Skeletal muscle cell (primary cell): ENCODE measurements around the gene USF1.
"Not testable (repeated sequence)": the region's sequence is repeated elsewhere in the genome, so short reads cannot be mapped to it uniquely, and the experiment has no call there.

Experiments used
- DNase-seq: peaks from one replicate; pipeline ENCODE4 v3.0.0-alpha.2; 2010; ENCODE audit warnings: low read depth
- H3K4me3 ChIP-seq: 2 replicates; pipeline ENCODE4 v1.5.1; 2011; ENCODE audit warnings: low read depth, mild to moderate bottlenecking, control low read depth, low read length, moderate library complexity

Gene USF1

GRCh38 chr1:161054232-161054631 lies 8.5 kb upstream of the USF1 start:
- DNase-seq: no peak
- no peak overlapping the region for H3K4me3 ChIP-seq

DNA sequence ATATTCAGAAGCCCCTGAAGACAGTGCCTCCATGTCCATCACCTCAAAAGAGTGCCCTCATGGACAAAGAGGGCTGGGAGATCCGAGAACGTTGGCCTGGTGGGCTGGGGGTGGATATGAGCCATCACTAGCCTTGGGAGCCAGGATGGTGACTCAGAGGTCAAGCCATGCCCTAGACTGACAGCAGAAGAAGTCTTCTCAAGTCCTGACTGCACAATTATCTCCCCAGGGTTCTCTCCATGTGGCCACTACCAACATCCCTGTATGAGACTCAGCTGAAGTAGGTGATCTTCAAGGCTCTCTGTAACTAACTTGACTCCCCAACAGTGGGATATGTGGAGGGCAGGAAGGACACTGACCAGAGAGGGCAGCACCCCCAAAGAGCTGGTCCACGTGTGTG lies 7.1 kb upstream of the USF1 start:
- DNase-seq: no peak

DNA sequence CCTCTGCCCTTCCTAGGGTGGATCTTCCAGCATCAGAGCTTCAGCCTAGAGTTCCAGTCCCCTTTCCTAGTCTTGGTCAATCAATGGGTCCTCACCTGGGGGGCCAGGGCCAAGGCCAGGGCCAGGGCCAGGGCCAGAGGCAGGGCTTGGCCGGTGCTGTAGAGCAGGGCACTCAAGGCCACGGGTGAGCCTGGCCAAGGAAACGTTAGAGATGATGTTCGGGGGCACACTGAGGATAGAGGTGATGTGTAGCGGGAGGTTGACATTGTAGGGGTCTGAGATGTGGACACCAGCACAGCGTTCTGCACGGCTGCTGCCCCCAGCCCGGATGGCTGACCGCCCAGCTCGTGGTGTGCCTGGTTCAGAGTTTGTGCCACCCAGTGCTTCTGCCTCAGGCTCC lies 5.4 kb upstream of the USF1 start:
- H3K4me3 ChIP-seq: no peak overlapping the region
- DNase-seq: no peak

More for the DNA sequence above, 7.1 kb upstream of the USF1 start:
- no peak overlapping the region for H3K4me3 ChIP-seq

GRCh38 chr1:161048949-161049722 lies 3.4 kb upstream of the USF1 start:
- no peak overlapping the region for H3K4me3 ChIP-seq
- DNase-seq: no peak

DNA sequence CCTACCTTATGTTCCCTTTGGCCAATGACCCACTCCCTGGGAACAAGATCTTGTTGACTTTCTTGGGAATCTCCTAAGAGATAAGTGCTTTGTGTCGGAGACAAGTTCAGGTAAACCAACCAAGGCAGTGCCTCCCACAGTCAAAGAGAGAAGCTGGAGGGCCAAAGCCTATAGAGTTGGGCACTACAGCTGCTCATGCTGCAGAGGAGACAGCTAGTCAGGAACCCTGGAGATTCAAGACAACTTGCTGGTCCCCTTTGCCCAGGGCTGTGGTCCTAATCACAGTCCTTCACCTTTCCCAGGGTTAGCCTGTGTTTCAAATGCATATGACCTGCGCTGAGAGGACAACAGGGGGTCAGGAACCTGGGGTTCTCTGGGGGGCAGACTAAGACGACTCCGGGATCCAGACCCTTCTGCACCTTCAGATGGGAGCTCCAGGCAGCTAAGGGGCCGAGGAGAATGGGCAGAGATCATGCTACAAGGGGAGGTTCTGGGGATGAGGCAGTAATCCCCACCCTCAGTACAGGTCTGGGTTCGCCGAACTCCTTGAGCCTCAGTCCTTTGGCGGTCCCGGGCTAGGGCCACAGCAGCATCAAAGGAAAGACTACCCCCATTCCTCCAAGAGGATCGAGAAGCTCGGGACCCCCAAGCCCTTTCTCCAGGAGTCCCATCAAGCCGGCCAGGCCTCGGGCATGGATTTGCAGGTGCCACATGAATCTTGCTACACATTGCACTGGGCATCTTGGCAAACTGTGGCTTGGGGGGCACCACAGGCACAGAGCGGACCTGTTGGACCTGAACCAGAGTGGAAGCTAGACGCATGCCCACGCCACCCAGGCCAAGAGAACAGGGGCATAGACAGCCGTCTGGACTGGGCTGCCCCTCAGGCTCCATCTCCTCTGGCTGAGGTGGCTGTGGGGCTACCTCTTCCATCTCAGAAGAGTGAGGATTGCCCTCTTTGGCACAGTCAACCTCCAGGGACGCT lies 2.0 kb upstream of the USF1 start:
- H3K4me3 ChIP-seq: no peak overlapping the region
- DNase-seq: no peak

- H3K4me3 ChIP-seq: peak overlapping the region; percentile 87
- no peak for DNase-seq
Measured at GRCh38 chr1:161046605-161047228, 940 bp upstream of the USF1 start.

GRCh38 chr1:161044908-161045735 lies 655 bp downstream of the USF1 start:
- peak overlapping the region; percentile 87 for H3K4me3 ChIP-seq
- peak; percentile 12 for DNase-seq

GRCh38 chr1:161044535-161044907 lies 1.3 kb downstream of the USF1 start:
- no peak for DNase-seq
- peak overlapping the region; percentile 87 for H3K4me3 ChIP-seq

- H3K4me3 ChIP-seq: no peak overlapping the region
- no peak for DNase-seq
Measured at GRCh38 chr1:161039546-161039945, 6.2 kb downstream of the USF1 start.

- no peak for DNase-seq
- H3K4me3 ChIP-seq: peak overlapping the region; percentile 55
Measured at GRCh38 chr1:161039154-161039545, 6.6 kb downstream of the USF1 start.

GRCh38 chr1:161038523-161039153 lies 7.1 kb downstream of the USF1 start, which contains the start of gene TSTD1:
Gene TSTD1, minus strand, starts transcription at chr1:161038964. Its CDS starts 75 bp downstream, at chr1:161038889.
- H3K4me3 ChIP-seq: peak within 1 kb of the TSS; percentile 55
- no peak for DNase-seq

DNA sequence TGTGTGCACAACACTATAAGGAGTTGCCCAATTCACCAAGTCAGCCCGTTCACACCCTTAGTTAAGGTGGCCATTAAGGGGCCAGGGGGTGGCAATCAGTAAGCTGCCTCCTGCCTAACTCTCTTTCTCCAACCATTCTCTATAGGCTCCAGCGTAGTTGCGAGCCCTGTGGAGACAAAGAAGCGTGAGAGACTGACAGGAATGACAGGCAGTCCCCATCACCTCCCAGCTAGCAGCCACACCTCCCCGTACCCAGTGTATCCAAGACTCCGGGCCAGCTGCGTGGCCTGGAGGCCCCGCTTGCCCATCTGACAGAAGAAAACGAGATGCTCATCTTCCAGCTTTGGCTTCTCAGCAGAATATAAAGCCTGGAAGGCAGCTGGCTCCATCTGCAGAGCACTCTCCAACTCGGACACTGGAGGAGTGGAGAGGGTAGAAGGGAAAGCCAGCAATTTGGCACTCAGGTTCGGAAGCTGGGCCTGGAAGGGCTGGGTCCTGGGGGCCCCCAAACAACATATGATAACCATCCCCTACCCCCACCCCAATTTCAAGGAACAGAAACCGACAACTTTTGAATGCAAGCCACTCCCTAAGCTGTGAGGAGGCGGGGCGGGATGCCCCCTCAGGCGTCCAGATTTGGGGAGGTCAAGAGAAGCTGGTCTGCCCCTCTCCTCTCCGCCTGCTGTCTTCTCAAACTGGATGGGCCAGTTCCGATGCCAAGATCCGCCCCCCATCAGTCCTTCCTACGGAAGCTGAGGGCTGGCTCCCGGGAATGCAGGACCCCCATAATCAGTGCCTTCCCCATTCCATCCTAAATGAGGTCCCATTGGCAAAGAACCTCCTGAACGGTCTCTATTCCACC lies 7.9 kb downstream of the USF1 start:
- peak overlapping the region; percentile 55 for H3K4me3 ChIP-seq
- no peak for DNase-seq

GRCh38 chr1:161033751-161034150 lies 12.0 kb downstream of the USF1 start:
- H3K4me3 ChIP-seq: no peak overlapping the region
- no peak for DNase-seq

DNA sequence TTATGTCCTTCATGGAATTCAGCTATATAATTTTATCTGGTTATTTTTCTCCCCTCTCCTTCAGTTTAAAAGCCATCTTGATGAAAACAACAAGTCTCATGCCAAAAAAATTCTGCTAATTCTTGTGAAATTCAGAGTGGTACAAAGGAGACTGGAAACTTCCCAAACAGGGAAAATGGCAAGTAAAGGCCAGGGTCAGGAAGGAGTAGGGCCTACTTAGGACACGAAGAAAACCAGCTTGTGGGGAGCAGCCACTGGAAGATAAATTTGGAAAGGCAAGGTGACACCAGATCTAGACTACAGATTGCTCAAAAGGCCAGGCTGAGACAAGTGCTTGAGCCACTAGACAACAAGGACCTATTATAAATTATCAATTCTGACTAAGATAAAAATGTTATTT lies 13.4 kb downstream of the USF1 start:
- no peak overlapping the region for H3K4me3 ChIP-seq
- DNase-seq: no peak

DNA sequence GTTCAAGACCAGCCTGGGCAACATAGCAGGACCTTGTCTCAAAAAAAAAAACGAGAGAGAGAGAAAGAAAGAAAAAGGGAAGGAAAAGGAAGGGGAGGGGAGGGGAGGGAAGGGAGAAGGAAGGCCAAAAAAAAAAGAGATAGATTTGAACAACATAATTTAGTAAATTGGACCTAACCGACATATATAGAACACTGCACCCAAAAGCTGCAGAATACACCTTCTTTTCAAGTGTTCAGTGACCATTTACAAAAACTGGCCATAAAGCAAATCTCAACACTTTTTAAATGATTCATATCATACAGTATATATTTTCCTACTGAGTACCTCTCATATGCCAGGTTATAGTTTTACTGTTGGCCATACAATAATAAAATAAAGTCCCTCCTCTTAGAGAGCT lies 13.9 kb downstream of the USF1 start:
- no peak for DNase-seq

GRCh38 chr1:161029466-161029865 lies 16.3 kb downstream of the USF1 start:
- not testable (repeated sequence) for H3K4me3 ChIP-seq, DNase-seq

More for the DNA sequence above, 13.9 kb downstream of the USF1 start:
- no peak overlapping the region for H3K4me3 ChIP-seq

DNA sequence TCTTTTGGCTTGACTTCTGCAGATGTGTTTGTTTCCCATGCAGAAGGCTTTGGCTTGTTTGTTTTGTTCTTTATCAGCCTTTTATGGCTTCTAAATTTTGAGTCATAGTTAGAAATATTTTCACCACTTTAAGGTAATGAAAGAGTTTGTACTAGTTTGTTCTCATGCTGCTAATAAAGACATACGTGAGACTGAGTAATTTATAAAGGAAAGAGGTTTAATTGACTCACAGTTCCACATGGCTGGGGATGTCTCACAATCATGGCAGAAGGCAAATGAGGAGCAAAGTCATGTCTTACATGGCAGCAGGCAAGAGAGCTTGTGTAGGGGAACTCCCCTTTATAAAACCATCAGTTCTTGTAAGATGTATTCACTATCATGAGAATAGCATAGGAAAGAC lies 18.8 kb downstream of the USF1 start:
- not testable (repeated sequence) for H3K4me3 ChIP-seq, DNase-seq

GRCh38 chr1:161022432-161022831 lies 23.3 kb downstream of the USF1 start:
- not testable (repeated sequence) for DNase-seq, H3K4me3 ChIP-seq
